ENCODE measurements around the gene ANKHD1. TPM values are rescaled to one million over a fixed set of nuclear protein-coding genes. Genes with fewer than 3 reads are reported as not detected.
A peak's percentile ranks its signal among the peaks of the same experiment; 100 is the strongest.

The ANKHD1 gene
- 162 TPM for polyA plus RNA-seq (ENCODE audit: insufficient read length)
- long read RNA-seq, donor 1, transcript ANKHD1-215 (2 exons, 710 nt), result major isoform, 7 of 45 reads
- long read RNA-seq, donor 1, partial matches to known transcripts, result 33 of 45 reads
- long read RNA-seq, donor 1, other reads (novel, unspliced or antisense), result 0 of 45 reads
- long read RNA-seq, donor 2, partial matches to known transcripts, result 51 of 56 reads
- long read RNA-seq, donor 2, other reads (novel, unspliced or antisense), result 0 of 56 reads
- long read RNA-seq, donor 3, partial matches to known transcripts, result 18 of 26 reads
- long read RNA-seq, donor 3, other reads (novel, unspliced or antisense), result 0 of 26 reads
- long read RNA-seq, donor 4, partial matches to known transcripts, result 0 of 2 reads
- long read RNA-seq, donor 4, other reads (novel, unspliced or antisense), result 0 of 2 reads
- long read RNA-seq, donor 5, partial matches to known transcripts, result 21 of 25 reads
- long read RNA-seq, donor 5, other reads (novel, unspliced or antisense), result 0 of 25 reads
- long read RNA-seq, donor 6, full-length matches to known transcripts, result 4 of 18 reads
- long read RNA-seq, donor 6, partial matches to known transcripts, result 14 of 18 reads
- long read RNA-seq, donor 6, other reads (novel, unspliced or antisense), result 0 of 18 reads
- long read RNA-seq, donor 7, partial matches to known transcripts, result 42 of 53 reads
- long read RNA-seq, donor 7, other reads (novel, unspliced or antisense), result 0 of 53 reads
- long read RNA-seq, donor 8, partial matches to known transcripts, result 21 of 24 reads
- long read RNA-seq, donor 8, other reads (novel, unspliced or antisense), result 0 of 24 reads

GRCh38 chr5:140401362-140402257 is at the start of gene ANKHD1:
Gene ANKHD1, plus strand, starts transcription at chr5:140401833. Its CDS starts 135 bp downstream, at chr5:140401968.
- DNase-seq, result peak; percentile 100

DNA sequence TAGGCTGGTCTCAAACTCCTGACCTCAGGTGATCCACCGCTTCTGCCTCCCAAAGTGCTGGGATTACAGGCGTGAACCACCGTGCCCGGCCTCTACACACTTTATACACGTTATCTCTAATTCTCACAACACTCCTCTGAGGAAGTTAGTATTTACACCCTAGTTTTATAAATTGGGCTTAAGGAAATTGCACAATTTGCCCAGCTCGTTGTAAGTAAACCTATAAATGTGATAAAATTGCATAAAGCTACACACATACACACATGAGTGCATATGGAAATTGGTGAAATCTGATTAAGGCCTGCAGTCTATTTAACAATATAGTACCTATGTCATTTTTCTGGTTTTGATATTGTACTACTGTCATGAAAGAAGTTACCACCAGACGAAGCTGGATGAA is 46.1 kb upstream of the ANKHD1 start:
- DNase-seq, result no peak

GRCh38 chr5:140356853-140357725 is 44.5 kb upstream of the ANKHD1 start:
- no peak for DNase-seq

GRCh38 chr5:140357726-140358093 is 43.9 kb upstream of the ANKHD1 start:
- peak; percentile 79 for DNase-seq

DNA sequence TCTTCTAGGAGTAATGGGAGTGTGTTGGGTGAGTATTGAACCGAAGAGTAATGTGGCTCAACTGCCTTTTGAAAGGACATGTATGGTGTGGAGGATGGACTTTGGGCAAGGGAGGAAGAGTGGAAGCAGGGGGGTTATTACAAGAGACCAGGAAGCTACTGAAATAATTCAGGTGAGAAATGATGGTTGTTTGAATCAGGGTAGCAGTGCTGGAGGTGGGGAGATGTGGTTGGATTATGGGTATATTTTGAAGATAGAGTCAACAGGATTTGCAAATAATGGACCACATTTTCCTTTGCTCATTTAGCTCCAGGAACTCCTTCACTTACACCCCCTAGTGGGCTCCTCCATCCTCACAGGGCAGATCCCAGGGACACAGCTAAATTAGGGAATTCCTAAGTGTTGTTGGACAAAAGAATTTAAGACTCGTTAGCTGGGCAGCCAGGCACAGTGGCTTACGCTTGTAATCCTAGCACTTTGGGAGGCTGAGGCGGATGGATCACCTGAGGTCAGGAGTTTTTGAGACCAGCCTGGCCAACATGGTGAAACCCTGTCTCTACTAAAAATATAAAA is 42.8 kb upstream of the ANKHD1 start:
- DNase-seq, result no peak

- no peak for DNase-seq
These were observed 41.5 kb upstream of the ANKHD1 start, which contains the start of gene SLC4A9 for GRCh38 chr5:140360101-140360500. Gene SLC4A9, plus strand, starts transcription at chr5:140360194. Its CDS starts 43 bp downstream, at chr5:140360237.

- no peak for DNase-seq
These were observed 40.8 kb upstream of the ANKHD1 start for GRCh38 chr5:140360681-140361479.

- DNase-seq, result no peak
These were observed 39.7 kb upstream of the ANKHD1 start for GRCh38 chr5:140361901-140362300.

DNA sequence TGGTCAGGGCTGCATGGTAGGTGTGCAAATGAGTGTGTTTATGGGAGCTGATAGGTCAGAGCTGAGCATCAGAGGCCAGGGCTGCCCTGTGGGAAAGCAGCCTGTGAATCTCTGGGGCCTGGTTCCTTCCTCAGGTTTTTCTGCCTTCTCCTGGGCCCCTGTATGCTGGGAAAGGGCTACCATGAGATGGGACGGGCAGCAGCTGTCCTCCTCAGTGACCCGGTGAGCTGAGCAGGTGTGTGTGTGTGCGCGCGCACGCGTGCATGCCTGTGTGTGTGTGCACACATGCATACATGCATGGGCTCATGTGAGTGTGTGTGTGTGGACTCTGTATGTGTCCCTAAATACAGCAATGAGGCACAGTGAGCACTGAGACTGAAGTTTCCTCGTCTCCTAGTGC is 39.3 kb upstream of the ANKHD1 start:
- no peak for DNase-seq

DNA sequence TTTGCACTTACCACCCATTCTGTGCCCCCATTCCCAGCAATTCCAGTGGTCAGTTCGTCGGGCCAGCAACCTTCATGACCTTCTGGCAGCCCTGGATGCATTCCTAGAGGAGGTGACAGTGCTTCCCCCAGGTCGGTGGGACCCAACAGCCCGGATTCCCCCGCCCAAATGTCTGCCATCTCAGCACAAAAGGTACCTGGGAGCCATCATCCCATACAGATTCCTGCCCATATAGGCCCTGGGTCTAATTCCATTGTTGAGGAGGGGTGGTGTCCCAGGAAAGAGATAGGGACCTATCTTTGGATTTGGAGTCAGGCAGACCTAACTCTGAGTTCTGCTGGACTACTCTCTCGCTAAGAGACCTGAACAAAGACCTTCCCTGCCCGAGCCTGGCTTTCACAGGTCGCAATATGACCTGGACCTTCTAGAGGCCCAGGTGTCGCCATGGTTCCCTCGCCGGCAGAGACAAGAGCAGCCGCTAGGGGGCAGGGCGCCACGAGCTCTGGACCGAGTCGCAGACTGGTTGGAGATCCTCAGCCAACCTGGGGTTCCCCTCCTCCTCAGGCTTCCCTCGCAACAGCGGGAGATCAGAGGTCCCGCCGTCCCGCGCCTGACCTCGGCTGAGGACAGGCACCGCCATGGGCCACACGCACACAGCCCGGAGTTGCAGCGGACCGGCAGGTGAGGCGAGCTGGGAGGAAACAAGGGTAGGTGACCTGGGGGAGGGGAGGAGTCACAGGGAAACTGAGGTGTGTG is 38.6 kb upstream of the ANKHD1 start:
- peak; percentile 49 for DNase-seq

- DNase-seq, result no peak
These were observed 37.8 kb upstream of the ANKHD1 start for GRCh38 chr5:140363631-140364471.

DNA sequence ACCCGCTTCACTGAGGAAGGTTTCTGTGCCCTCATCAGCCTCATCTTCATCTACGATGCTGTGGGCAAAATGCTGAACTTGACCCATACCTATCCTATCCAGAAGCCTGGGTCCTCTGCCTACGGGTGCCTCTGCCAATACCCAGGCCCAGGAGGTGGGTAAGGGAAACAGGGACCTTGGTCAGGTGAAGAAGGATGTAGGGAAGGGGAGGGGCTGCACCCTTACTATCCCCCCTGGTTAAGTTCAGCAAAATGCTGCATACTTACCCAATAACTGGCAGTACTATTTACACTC is 37.2 kb upstream of the ANKHD1 start:
- DNase-seq, result no peak

- no peak for DNase-seq
These were observed 36.4 kb upstream of the ANKHD1 start for GRCh38 chr5:140365282-140365681.

GRCh38 chr5:140365941-140366340 is 35.7 kb upstream of the ANKHD1 start:
- DNase-seq, result no peak

DNA sequence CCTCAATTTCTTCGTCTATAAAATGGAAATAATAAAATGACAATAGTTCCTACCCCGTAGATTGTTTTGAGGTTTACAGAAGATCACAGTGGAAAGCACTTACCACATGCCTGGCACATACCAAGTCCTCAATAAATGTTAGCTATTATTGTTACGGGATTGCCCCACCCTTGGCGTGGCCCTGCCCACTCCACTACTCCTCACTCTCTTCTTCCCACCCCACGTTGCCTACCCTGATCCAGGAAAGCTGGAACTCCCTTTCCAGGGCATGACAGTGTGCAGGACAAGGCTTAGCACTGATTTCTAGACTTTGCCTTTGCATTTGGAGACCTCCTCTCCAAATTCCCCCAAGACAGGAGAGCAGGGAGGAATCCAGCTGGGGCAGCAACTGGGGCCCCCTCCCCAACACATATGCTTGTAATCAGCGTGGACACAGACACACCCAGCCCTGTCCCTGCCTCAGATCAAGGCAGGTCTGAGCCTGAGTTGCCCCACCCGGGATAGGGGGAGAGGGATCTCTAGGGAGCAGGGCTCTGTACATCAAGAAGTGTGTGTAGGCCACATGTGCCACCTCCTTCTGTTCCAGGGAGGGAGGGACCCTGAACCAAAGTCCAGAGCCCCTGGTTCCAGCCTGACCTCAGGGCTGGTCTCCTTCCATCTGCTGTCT is 34.9 kb upstream of the ANKHD1 start:
- no peak for DNase-seq

DNA sequence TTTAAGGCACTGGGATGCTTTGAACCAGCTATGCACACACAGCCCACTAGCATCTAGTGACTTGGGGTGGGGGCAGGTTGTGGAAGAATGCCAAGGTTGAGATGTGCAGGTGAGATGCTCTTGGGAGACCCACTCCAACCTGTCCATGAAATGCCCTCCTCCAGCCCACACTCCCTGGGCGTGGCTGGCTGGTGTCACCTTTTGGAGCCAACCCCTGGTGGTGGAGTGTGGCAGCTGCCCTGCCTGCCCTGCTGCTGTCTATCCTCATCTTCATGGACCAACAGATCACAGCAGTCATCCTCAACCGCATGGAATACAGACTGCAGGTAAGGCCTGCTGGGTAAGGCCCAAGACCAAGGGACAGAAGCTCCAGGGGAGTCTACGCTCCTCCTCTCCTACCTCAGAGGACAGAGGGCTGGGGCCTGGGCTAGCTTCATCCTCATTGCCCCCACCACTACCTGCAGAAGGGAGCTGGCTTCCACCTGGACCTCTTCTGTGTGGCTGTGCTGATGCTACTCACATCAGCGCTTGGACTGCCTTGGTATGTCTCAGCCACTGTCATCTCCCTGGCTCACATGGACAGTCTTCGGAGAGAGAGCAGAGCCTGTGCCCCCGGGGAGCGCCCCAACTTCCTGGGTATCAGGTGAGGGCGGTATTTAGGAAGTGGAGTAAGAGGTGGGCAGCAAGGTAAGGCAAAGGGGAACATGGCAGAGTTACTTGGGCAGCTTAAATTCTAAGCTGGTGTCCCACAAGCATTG is 34.2 kb upstream of the ANKHD1 start:
- DNase-seq, result no peak

Data from left kidney (tissue), 8 donors.